GM19099 (cell line): ENCODE data around the gene DNAH1.

Experiments used
- POLR2A ChIP-seq: IDR thresholded peaks from 3 replicates; pipeline ENCODE4 v1.6.1; 2011; ENCODE audit warnings: low read depth; ENCODE audit not compliant: insufficient read length; ENCODE audit errors: extremely low read depth

Gene DNAH1

GRCh38 chr3:52319921-52320595 lies 3.9 kb downstream of the DNAH1 start:
- TF ChIP-seq POLR2A, result no peak

DNA sequence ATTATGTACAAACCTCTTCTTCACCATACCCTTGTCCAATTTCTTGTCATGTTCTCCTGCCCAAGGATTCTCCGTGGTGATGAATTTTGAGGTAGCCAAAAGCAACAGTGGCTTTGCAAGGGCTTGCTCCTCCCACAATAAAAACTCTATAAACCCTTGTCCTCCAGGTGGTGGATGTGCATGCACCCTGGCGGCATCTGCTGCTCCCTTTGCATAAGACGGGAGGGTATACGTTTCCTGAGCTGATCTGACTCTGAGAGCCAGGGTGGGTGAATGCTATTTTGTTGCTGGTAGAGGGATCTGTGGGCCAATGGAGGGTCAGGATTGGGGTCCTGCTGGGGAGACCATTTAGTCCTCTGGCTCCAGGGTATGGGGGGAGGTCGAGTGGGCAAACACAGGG lies 5.4 kb downstream of the DNAH1 start:
- no peak for TF ChIP-seq POLR2A

- TF ChIP-seq POLR2A, result no peak
Measured at GRCh38 chr3:52322466-52322865, 6.3 kb downstream of the DNAH1 start.

DNA sequence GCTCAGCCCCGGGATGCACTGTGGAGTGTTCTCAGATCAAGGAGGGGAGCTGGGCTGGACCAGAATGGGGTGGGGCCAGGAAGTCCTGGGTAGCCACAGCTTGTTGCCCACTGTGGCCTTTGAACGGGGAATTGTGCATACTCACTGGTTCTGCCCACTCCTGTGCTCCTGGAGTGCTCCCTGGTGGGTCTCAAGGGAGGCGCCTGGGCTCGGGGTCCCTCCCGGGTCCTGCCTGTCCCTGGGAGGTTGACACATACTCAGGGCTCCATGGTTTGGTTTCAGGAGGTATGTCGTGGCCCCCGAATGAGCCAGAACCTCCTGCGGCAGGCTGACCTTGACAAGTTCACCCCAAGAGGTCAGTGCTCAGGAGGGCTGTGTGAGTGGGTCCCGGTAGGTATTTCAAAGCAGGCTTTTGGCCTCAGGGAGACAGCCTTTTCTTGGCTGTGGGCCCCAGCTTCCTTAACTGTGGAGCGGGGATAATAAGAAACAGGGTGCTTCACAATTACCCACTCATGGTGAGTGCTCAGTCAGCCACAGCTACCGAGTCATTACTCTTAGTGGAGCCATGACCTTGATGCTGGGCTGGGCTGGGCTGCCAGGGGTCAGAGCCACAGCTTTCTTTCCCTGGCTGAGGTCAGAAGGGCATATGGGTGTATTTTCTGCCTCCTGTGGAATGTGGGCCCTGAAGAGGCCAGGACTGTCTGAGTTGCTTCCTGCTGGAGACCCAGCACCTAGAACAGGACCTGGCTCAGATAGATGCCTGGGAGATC lies 7.6 kb downstream of the DNAH1 start:
- TF ChIP-seq POLR2A, result no peak

DNA sequence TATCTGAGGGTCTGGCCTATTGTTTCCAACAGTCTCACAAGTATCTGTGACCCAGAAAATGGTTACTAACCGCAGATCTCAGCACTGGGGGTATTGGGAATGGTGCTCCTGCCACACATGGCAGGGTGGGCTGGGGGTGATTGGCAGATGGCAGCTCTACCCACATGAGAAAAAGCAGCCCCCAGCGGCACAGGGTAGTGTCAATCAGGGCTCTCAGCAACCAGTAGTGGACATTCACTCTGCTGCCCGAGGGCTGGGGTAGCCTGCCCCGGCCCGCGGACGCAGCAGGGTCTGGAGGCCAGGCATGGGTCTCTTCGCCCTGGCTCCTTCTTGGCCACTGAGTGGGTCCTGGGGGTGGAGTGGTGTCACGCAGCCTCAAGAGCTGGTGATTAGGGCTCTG lies 8.6 kb downstream of the DNAH1 start:
- no peak for TF ChIP-seq POLR2A

DNA sequence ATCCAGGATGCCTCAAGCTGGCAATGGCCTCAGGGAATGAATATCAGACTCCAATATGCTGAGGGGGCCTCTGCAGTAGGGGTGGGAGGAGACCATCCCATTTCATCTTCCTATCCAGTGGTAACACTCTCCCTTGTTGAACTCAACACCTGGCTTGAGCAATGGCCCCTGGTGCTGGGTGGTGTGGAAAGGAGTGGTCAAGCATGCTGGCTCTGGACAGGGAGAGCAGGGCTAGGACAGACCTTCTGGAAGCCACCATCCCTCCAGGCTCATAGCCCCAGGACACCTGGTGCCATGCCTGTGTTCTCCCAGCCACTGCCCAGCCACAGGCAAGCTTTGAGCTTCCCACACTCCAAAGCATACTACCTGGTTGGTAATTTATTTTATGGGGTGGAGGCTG lies 9.6 kb downstream of the DNAH1 start:
- no peak for TF ChIP-seq POLR2A

GRCh38 chr3:52326976-52327375 lies 10.9 kb downstream of the DNAH1 start:
- TF ChIP-seq POLR2A, result no peak

DNA sequence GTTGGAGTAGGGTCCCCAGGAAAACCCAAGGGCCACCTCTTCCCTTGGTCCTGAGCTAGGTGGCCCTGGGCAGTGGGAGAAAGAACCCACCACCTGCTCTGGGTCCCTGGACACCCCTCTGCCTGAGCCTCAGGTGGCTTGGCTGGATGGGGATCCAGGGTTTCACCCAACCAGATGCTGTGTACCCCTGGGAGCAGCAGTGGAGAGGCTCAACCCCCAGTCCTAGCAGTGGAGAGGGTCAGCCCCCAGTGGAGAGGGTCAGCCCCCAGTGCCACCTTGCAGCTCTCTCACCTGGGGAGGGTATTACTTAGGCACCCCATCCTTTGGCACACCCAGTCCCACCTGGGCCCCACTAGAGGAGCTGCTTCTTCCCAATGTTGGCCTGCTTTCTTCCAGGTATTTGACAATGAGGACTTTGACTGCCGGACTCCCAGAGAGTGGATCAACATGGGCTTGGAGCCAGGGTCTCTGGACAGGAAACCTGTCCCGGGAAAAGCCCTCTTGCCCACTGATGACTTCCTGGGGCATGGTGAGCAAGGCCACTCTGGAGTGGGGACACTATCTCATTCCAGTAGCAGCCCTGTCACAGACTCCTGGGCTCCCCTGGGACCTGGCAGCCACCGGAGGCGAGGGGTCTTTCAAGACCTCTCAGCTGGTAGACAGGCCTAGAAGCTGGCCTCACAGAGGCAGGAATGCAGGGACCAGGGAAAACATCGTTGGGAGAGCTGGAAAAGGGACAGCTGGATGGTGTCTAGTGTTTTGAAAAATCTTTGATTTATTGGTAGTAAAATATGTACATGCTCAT lies 11.6 kb downstream of the DNAH1 start:
- TF ChIP-seq POLR2A, result no peak

DNA sequence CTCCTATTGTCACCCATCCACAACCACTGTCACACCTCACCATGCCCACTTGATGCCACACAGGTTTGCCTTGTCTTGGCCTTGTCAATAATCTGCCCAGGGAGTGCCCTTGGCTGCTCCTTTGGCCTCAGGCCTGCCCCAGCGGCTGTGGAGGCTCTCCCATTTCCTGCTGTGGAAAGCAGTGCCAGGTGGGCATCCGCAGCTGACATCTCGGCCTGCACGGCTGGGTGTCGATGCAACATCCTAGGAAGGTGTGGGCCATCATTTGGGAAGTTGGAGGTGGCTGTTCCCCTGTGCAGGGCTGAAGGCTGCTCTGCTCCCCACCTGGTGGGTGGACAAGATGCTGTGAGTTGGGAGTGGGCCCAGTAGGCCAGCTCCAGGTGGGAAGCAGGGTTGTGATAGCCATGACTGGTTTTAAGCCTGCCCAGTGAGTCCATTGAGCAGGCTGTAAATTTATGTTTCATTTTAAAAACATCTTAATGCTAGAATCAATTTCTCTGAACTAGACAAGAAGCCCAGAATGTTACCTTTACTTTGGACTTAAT lies 12.5 kb downstream of the DNAH1 start:
- no peak for TF ChIP-seq POLR2A

DNA sequence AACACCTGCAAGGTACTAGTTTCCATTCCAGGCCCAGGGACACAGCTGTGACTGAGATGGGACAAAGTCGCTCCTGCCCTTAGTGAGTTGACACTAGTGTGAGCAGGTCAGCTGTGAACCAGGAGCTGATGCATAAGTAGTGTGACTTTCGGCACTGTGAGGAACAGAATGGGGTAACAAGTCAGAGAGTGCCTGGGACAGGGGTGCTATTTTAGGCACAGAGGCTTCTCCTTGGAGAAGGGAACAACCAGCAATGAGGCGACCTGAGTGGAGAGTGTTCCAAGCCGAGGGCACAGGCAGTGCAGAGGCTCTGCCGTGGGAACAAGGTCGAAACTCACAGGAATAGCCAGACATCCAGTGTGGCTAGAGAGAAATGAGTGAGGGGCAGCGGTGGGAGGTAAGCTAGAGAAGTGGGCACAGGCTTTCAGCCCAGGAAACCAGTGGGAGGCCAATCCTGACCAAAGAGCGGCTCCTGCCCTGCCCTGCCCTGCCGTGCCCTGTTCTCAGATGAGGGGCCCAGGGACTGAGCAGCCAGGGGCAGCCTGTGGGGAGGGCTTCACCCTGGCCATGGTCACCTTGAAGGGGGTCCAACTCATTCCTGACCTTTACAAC lies 14.2 kb downstream of the DNAH1 start:
- TF ChIP-seq POLR2A, result no peak

DNA sequence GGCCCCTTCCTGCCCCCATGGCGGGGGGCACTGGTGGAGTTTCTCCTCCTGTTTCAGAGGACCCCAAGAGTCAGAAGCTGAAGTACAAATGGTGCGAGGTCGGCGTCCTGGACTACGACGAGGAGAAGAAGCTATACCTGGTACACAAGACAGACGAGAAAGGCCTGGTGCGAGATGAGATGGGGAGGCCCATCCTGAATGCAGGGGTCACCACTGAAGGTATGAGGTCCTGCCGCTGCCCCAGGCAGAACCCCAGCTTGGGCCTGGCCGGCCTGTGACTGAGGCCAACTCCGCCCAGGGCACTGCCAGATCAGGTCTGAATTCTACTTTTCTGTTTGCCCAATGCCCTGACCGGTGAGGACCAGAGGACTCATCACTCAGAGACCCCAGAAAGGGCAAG lies 15.0 kb downstream of the DNAH1 start:
- TF ChIP-seq POLR2A, result no peak

DNA sequence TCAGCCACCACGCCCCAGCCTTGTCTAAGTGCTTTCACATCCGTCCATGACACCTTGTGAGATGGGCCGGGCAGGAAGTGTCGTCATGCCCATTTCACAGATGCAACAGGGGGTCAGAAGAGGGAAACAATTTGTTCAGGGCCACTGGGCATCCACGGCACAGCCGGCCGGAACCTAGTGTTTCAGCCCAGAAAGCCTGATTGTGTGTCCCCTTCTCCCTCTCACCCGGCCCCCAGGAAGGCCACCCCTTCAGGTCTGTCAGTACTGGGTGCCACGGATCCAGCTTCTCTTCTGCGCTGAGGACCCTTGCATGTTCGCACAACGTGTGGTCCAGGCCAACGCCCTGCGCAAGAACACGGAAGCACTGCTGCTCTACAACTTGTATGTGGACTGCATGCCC lies 15.8 kb downstream of the DNAH1 start:
- no peak for TF ChIP-seq POLR2A

GRCh38 chr3:52333869-52334557 lies 17.9 kb downstream of the DNAH1 start:
- TF ChIP-seq POLR2A, result no peak

- no peak for TF ChIP-seq POLR2A
Measured at GRCh38 chr3:52339612-52340011, 23.5 kb downstream of the DNAH1 start.
